RWPE2 (cell line): Measurements from ENCODE around the gene NUMB.
A peak's percentile ranks its signal among the peaks of the same experiment; 100 is the strongest.

ENCODE experiments used
- ATAC-seq: fragments of 200-7000 bp; cut with Tn5 transposase; 3 replicates; pipeline ENCODE4 v1.9.1; 2021; ENCODE audit warnings: low read depth
- DNase-seq: peaks from one replicate; pipeline ENCODE4 v3.0.0-alpha.2; 2020; ENCODE audit warnings: low spot score
- H3K27ac ChIP-seq: fragments of 450-650 bp; 2 replicates; pipeline ENCODE4 v1.5.1; 2017; ENCODE audit warnings: mild to moderate bottlenecking; ENCODE audit not compliant: poor library complexity, severe bottlenecking
- H3K27me3 ChIP-seq: fragments of 250-450 bp; sonication (Bioruptor Pico); 2 replicates; pipeline ENCODE4 v1.5.1; 2021; ENCODE audit warnings: mild to moderate bottlenecking, moderate library complexity; ENCODE audit not compliant: insufficient read depth, poor library complexity, severe bottlenecking
- H3K36me3 ChIP-seq: fragments of 250-450 bp; sonication (Bioruptor Pico); 2 replicates; pipeline ENCODE4 v1.5.1; 2020; ENCODE audit warnings: low read depth, mild to moderate bottlenecking, moderate library complexity
- H3K4me1 ChIP-seq: fragments of 250-450 bp; sonication (Bioruptor Pico); 2 replicates; pipeline ENCODE4 v1.5.1; 2021; ENCODE audit warnings: mild to moderate bottlenecking, moderate library complexity; ENCODE audit not compliant: insufficient read depth, poor library complexity, severe bottlenecking
- H3K4me3 ChIP-seq: fragments of 250-450 bp; sonication (Bioruptor Pico); 2 replicates; pipeline ENCODE4 v1.5.1; 2021; ENCODE audit warnings: mild to moderate bottlenecking, moderate library complexity; ENCODE audit not compliant: severe bottlenecking
- H3K9me3 ChIP-seq: fragments of 250-450 bp; sonication (Bioruptor Pico); 2 replicates; pipeline ENCODE4 v1.5.1; 2021; ENCODE audit warnings: mild to moderate bottlenecking, moderate library complexity; ENCODE audit not compliant: severe bottlenecking
- TF ChIP-seq, protein P1 (sequence below): fragments of 450-650 bp; IDR thresholded peaks from one replicate; pipeline ENCODE4 v1.5.1; 2017; ENCODE audit warnings: mild to moderate bottlenecking, moderate library complexity; ENCODE audit not compliant: poor library complexity, severe bottlenecking

NUMB gene

DNA sequence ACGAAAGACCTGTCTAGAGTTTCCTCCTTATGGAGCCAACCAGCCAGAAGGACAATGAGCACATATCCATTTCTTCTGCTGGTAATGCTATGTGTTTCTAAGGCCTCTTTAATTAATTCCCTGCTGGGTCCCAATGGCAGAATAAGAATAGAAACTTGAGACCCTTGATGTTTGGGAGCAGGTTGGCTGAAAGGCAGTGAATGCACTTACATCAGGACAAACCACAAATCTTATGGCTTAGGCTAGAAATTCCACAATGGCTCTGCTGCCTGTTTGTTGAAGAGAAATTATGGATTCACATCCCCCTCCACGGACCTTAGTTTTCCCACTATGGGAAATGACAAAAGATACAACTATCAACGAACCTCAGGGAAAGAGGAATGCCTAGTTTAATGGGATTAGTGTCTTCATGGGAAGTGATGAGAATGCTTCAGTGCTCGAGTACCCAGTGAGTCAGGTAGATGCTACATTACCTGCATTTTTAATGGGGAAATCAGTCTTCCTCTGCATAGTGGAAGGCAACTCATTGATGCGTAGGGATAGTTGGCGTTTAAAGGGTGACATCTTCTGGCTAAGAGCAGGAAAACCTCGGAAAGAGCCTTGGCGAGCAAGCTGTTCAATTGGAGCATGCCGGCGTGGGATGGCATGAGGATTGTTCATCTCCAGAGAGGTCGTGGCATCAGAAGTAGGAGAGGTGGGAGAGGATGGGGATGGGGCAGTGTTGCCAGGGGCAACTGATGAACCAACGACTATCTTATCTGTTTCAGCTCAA lies 174.6 kb downstream of the NUMB start:
- ATAC-seq = peak; percentile 21; the same call in 1 of the 3 replicates
- Histone ChIP-seq H3K27me3 (no peaks in the 10 kb centered on the region), H3K27ac (no peak overlapping the region)

DNA sequence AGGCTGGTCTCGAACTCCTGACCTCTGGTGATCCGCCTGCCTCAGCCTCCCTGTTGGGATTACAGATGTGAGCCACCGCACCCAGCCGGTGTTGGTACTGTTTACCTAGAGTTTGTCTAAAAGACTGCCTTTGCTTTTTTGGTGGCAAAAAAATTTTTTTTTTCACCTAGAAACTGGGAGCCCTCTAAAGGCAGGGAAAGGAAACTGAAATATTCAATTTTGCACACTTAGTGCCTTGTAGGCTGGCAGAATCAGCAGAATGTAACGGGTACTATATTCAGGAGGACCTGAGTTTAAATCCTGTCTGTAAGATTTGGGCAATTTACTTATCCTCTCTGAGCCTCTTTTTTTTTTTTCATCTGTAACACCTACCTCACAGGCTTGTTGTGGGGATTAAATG lies 177.4 kb downstream of the NUMB start:
- Histone ChIP-seq H3K4me1 (no peaks in the 10 kb centered on the region), H3K27ac (no peak overlapping the region), H3K4me3 (no peak overlapping the region), H3K27me3 (no peaks in the 10 kb centered on the region), H3K9me3 (no peaks in the 10 kb centered on the region), H3K36me3 (peaks cover 73% of the 10 kb centered on the region)
- TF ChIP-seq, protein P1, sequence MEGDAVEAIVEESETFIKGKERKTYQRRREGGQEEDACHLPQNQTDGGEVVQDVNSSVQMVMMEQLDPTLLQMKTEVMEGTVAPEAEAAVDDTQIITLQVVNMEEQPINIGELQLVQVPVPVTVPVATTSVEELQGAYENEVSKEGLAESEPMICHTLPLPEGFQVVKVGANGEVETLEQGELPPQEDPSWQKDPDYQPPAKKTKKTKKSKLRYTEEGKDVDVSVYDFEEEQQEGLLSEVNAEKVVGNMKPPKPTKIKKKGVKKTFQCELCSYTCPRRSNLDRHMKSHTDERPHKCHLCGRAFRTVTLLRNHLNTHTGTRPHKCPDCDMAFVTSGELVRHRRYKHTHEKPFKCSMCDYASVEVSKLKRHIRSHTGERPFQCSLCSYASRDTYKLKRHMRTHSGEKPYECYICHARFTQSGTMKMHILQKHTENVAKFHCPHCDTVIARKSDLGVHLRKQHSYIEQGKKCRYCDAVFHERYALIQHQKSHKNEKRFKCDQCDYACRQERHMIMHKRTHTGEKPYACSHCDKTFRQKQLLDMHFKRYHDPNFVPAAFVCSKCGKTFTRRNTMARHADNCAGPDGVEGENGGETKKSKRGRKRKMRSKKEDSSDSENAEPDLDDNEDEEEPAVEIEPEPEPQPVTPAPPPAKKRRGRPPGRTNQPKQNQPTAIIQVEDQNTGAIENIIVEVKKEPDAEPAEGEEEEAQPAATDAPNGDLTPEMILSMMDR = no peak
- DNase-seq (no peak), ATAC-seq (no peak)

More for the DNA sequence above, 174.6 kb downstream of the NUMB start:
- no peaks in the 10 kb centered on the region for H3K4me1 ChIP-seq
- peaks cover 78% of the 10 kb centered on the region for H3K36me3 ChIP-seq
- TF ChIP-seq, protein P1 = peak; percentile 31
- no peak overlapping the region for H3K4me3 ChIP-seq
- no peaks in the 10 kb centered on the region for H3K9me3 ChIP-seq
- no peak for DNase-seq

DNA sequence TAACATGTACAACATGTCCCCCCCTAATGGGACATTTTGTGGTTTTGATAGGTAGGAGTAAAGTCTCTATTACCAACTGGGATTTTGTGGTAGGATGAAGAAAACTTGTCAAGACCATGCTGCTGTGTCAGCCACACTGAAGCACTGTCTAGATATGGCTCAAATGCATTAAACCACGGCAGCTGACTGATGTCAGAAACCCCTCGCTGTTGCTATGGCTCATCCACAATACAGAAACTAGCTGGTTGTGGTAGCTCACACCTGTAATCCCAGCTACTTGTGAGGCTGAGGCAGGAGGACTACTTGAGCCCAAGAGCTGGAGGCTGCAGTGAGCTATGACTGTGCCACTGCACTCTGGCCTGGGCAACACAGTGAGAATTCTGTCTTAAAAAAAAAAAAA lies 181.0 kb downstream of the NUMB start:
- TF ChIP-seq, protein P1 = no peak

DNA sequence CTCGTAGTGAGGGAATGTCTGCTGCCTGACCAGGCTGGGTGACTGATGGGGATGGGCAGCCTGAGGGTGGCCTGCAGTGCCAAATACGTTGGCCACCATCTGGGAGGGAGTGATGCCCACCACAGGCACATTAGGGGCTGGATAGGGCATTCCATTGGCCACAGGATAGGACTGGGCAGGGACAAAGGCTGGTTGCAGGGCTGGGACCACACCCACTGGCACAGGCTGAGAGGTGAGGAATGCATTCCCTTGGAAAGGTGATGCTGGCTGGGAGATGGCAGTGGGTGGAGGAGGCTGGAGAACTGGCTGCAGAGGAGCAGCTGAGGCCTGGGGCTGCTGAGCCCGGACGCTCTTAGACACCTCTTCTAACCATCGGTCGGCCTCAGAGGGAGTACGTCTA lies 181.5 kb downstream of the NUMB start:
- Histone ChIP-seq H3K27me3 (no peaks in the 10 kb centered on the region), H3K9me3 (no peaks in the 10 kb centered on the region), H3K36me3 (peaks cover 48% of the 10 kb centered on the region), H3K4me3 (no peak overlapping the region), H3K27ac (no peak overlapping the region), H3K4me1 (no peaks in the 10 kb centered on the region)
- TF ChIP-seq, protein P1 = no peak
- ATAC-seq (0 out of 3 replicates have a peak, but pooled peaks have one; percentile 33), DNase-seq (no peak)

More for the DNA sequence above, 181.0 kb downstream of the NUMB start:
- H3K4me1 ChIP-seq = no peaks in the 10 kb centered on the region
- no peaks in the 10 kb centered on the region for H3K9me3 ChIP-seq
- H3K27ac ChIP-seq = no peak overlapping the region
- no peaks in the 10 kb centered on the region for H3K27me3 ChIP-seq
- ATAC-seq (no peak), DNase-seq (no peak)
- H3K4me3 ChIP-seq = no peak overlapping the region
- peaks cover 53% of the 10 kb centered on the region for H3K36me3 ChIP-seq

DNA sequence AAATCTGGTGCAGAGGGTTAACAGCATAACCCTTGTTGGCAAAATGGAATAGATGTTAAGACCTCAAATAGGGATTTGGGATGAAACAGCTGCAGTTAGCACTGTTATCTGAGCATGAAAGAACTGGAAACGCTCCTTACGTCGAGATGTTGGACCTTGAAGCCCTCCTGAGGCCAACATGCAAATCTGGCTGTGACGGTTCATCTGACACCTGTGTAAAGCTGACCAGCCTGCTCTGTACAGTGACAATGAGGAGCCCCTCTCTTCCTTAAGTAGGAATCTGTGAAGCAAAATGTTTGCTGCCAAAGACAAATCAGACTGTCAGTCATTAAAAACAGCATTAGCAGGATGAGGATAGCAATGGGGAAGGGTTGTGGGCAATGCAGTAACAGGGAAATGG lies 184.5 kb downstream of the NUMB start:
- Histone ChIP-seq H3K4me3 (no peak overlapping the region), H3K4me1 (no peaks in the 10 kb centered on the region), H3K36me3 (peaks cover 27% of the 10 kb centered on the region), H3K9me3 (no peaks in the 10 kb centered on the region), H3K27ac (no peak overlapping the region), H3K27me3 (no peaks in the 10 kb centered on the region)
- DNase-seq = no peak
- no peak for ATAC-seq
- TF ChIP-seq, protein P1 = no peak
